HepG2 (cell line): ENCODE measurements around the gene SPATA21. TPM values are rescaled to one million over a fixed set of nuclear protein-coding genes. Genes with fewer than 3 reads are reported as not detected.

ENCODE experiments used
- ADNP ChIP-seq: sonication (generic); formaldehyde crosslinking; IDR thresholded peaks from 2 replicates; pipeline ENCODE4 v1.4.0; 2020; ENCODE audit warnings: missing genetic modification reagents
- AHR ChIP-seq: IDR thresholded peaks from 2 replicates; pipeline ENCODE4 v1.6.1; 2018; ENCODE audit warnings: missing genetic modification reagents, missing compliant biosample characterization
- ARID4A ChIP-seq: sonication (generic); formaldehyde crosslinking; IDR thresholded peaks from 2 replicates; pipeline ENCODE4 v1.5.0; 2020; ENCODE audit warnings: mild to moderate bottlenecking, missing genetic modification reagents, borderline replicate concordance
- CENPX ChIP-seq: sonication (generic); formaldehyde crosslinking; IDR thresholded peaks from 2 replicates; pipeline ENCODE4 v1.9.0; 2021; ENCODE audit warnings: mild to moderate bottlenecking, missing genetic modification reagents, moderate library complexity
- CREM ChIP-seq, 2 experiments: sonication (generic) in 1 of 2; formaldehyde crosslinking in 1 of 2; IDR thresholded peaks; 2 replicates each; pipeline versions ENCODE4 v1.4.0 to v1.6.1; 2016 to 2020; ENCODE audit warnings: antibody characterized with exemption in 1 of 2, mild to moderate bottlenecking in 1 of 2, missing genetic modification reagents in 1 of 2
- FOXC1 ChIP-seq: sonication (generic); formaldehyde crosslinking; IDR thresholded peaks from 2 replicates; pipeline ENCODE4 v1.8.0; 2022; ENCODE audit warnings: mild to moderate bottlenecking, missing genetic modification reagents, borderline replicate concordance
- HNRNPK ChIP-seq: fragments of 200-400 bp; formaldehyde crosslinking; IDR thresholded peaks from 2 replicates; pipeline ENCODE4 v1.6.1; 2018; ENCODE audit warnings: low read length, low read depth, moderate library complexity, mild to moderate bottlenecking; ENCODE audit not compliant: poor library complexity, severe bottlenecking
- IRX3 ChIP-seq: sonication (generic); formaldehyde crosslinking; IDR thresholded peaks from 2 replicates; pipeline ENCODE4 v1.8.1; 2023; ENCODE audit warnings: mild to moderate bottlenecking, low read depth, missing genetic modification reagents, borderline replicate concordance
- KLF13 ChIP-seq: sonication (generic); formaldehyde crosslinking; IDR thresholded peaks from 2 replicates; pipeline ENCODE4 v1.4.0; 2020; ENCODE audit warnings: mild to moderate bottlenecking, missing genetic modification reagents
- NR1H2 ChIP-seq: sonication (generic); formaldehyde crosslinking; IDR thresholded peaks from 2 replicates; pipeline ENCODE4 v1.8.1; 2022; ENCODE audit warnings: low read depth, missing genetic modification reagents, borderline replicate concordance
- PHF20 ChIP-seq: sonication (generic); formaldehyde crosslinking; IDR thresholded peaks from 2 replicates; pipeline ENCODE4 v1.5.0; 2020; ENCODE audit warnings: mild to moderate bottlenecking, missing genetic modification reagents
- SNRNP70 ChIP-seq: fragments of 200-400 bp; formaldehyde crosslinking; IDR thresholded peaks from 2 replicates; pipeline ENCODE4 v1.6.1; 2017; ENCODE audit warnings: mild to moderate bottlenecking, low read depth, low read length, moderate library complexity
- SUZ12 ChIP-seq: fragments of 150-350 bp; IDR thresholded peaks from 2 replicates; pipeline ENCODE4 v1.6.1; 2014; ENCODE audit warnings: low read depth, low read length
- ZBTB39 ChIP-seq: sonication (generic); formaldehyde crosslinking; IDR thresholded peaks from 2 replicates; pipeline ENCODE4 v1.5.0; 2020; ENCODE audit warnings: missing genetic modification reagents
- ZBTB42 ChIP-seq: sonication (generic); formaldehyde crosslinking; IDR thresholded peaks from 2 replicates; pipeline ENCODE4 v1.5.0; 2020; ENCODE audit warnings: mild to moderate bottlenecking, missing genetic modification reagents
- ZNF251 ChIP-seq: sonication (generic); formaldehyde crosslinking; IDR thresholded peaks from 2 replicates; pipeline ENCODE4 v1.9.0; 2021; ENCODE audit warnings: mild to moderate bottlenecking, missing genetic modification reagents
- ZNF441 ChIP-seq: sonication (generic); formaldehyde crosslinking; IDR thresholded peaks from 2 replicates; pipeline ENCODE4 v1.7.0; 2021; ENCODE audit warnings: missing genetic modification reagents, borderline replicate concordance
- ZNF530 ChIP-seq: sonication (generic); formaldehyde crosslinking; IDR thresholded peaks from 2 replicates; pipeline ENCODE4 v1.5.0; 2020; ENCODE audit warnings: low read depth, mild to moderate bottlenecking, missing genetic modification reagents
- ZNF607 ChIP-seq: sonication (generic); formaldehyde crosslinking; IDR thresholded peaks from 2 replicates; pipeline ENCODE4 v1.5.1; 2020; ENCODE audit warnings: missing genetic modification reagents, mild to moderate bottlenecking, borderline replicate concordance
- polyA plus RNA-seq, 8 experiments: library from polyadenylated mRNA; depleted of rRNA in 3 of 8; stranded (reverse) in 7 of 8; unstranded in 1 of 8; fragments of >200 nt; fragmentation: Illumina TruSeq in 4 of 8; extraction: Trizol in 4 of 8; gene quantifications; 2 replicates each; pipeline versions ENCODE4 v1.2.1 to v1.2.3, GENCODE V29; 2011 to 2016; ENCODE audit warnings: low read depth in 4 of 8, missing spikeins in 1 of 8, mixed read lengths in 1 of 8; ENCODE audit not compliant: insufficient read depth in 1 of 8
- total RNA-seq, 5 experiments: library from RNA; depleted of rRNA; stranded (reverse); fragments of >200 nt; fragmentation: Illumina TruSeq; extraction: Trizol; gene quantifications; 2 replicates each; pipeline ENCODE4 v1.2.3, GENCODE V29; 2016; ENCODE audit warnings: low read depth in 1 of 5
- TF ChIP-seq, protein P1 (sequence below): IDR thresholded peaks from 2 replicates; pipeline ENCODE4 v1.6.1; 2016; ENCODE audit warnings: missing genetic modification reagents, missing compliant biosample characterization
- TF ChIP-seq, protein P2 (sequence below): sonication (generic); formaldehyde crosslinking; IDR thresholded peaks from 2 replicates; pipeline ENCODE4 v1.8.0; 2022; ENCODE audit warnings: mild to moderate bottlenecking, missing genetic modification reagents, borderline replicate concordance

Gene SPATA21
- total and polyA plus RNA-seq, 2 of the 13 experiments (the other 11 are each of a cell fraction or from before 2014, with no cell fraction given): 0.80 to 1.4 TPM

DNA sequence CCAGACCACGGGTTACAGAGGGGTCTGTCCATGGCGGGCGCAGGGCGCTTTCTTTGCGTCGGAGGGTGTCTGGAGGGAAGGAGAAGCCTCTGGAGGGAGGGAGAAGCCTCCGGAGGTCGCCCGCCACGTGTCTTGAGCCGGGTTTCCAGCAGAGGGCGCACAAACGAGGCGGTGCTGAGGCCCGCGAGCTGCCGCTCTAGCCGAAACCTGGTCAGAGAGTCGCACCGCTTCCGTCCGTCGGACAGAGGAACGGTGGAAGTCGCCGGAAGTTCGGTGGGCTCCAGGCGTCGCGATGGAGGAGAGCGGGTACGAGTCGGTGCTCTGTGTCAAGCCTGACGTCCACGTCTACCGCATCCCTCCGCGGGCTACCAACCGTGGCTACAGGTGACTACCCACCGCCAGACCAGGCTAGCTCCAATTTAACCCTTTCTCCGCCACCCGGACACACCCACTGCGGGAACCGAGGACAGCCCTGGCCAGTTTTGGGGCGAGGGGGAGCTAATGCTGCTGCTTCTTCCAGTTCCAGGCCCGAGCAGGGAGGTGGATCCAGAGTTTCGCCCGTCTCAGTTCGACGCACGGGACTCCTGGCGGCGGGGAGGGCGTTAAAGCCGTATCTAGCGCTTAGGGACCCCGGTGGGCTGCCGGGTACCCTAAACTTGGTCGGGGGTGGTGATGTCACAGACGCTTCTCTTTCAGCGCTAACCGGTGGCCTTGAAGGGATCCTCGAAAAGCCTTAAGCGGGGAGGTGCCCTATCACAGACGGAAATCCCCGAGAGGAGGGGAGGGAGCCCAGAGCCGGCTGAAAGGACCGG lies 3.5 kb upstream of the SPATA21 start, which contains the start of gene NECAP2 (continued):
- no peak; the same call in 1 of the 2 replicates for TF ChIP-seq NR1H2 (CRISPR knock-in tag)
- TF ChIP-seq AHR (CRISPR knock-in tag): no peak; the same call in 1 of the 2 replicates
- no peak for TF ChIP-seq ADNP (CRISPR knock-in tag)
- TF ChIP-seq ZNF607 (CRISPR knock-in tag): peak; percentile 80; the same call in 1 of the 2 replicates
- peak; percentile 96 for TF ChIP-seq PHF20 (CRISPR knock-in tag)
- peak; percentile 81 for TF ChIP-seq ZNF441
- TF ChIP-seq FOXC1 (CRISPR knock-in tag): peak; percentile 89
- TF ChIP-seq, protein P1, sequence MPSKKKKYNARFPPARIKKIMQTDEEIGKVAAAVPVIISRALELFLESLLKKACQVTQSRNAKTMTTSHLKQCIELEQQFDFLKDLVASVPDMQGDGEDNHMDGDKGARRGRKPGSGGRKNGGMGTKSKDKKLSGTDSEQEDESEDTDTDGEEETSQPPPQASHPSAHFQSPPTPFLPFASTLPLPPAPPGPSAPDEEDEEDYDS (CRISPR knock-in tag): peak; percentile 77
- no peak for TF ChIP-seq HNRNPK
- peak; percentile 89 for TF ChIP-seq ZBTB39 (CRISPR knock-in tag)
- TF ChIP-seq IRX3 (CRISPR knock-in tag): no peak
- TF ChIP-seq SNRNP70: no peak
- no peak for TF ChIP-seq ZNF530 (CRISPR knock-in tag)
- TF ChIP-seq ZBTB42 (CRISPR knock-in tag): peak; percentile 77; the same call in 1 of the 2 replicates
- no peak for TF ChIP-seq SUZ12
- 0 out of 2 replicates have a peak, but pooled peaks have one; percentile 25 for TF ChIP-seq KLF13 (CRISPR knock-in tag)
- TF ChIP-seq CREM (IDR thresholded peaks at IDR 0.05): peak; percentile 79
- TF ChIP-seq CREM (CRISPR knock-in tag; IDR thresholded peaks at IDR 0.05): no peak
- no peak for TF ChIP-seq ZNF251 (CRISPR knock-in tag)
- TF ChIP-seq ARID4A: peak; percentile 98
- no peak for TF ChIP-seq CENPX (CRISPR knock-in tag)
- TF ChIP-seq, protein P2, sequence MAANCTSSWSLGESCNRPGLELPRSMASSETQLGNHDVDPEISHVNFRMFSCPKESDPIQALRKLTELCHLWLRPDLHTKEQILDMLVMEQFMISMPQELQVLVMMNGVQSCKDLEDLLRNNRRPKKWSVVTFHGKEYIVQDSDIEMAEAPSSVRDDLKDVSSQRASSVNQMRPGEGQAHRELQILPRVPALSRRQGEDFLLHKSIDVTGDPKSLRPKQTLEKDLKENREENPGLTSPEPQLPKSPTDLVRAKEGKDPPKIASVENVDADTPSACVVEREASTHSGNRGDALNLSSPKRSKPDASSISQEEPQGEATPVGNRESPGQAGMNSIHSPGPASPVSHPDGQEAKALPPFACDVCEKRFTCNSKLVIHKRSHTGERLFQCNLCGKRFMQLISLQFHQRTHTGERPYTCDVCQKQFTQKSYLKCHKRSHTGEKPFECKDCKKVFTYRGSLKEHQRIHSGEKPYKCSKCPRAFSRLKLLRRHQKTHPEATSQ (CRISPR knock-in tag): no peak; the same call in 1 of the 2 replicates
